ENCODE results near the gene COQ2.

- no peak for TF ChIP-seq POLR2A (IDR thresholded peaks at IDR 0.05)
- TF ChIP-seq POLR2AphosphoS5 (IDR thresholded peaks at IDR 0.05), result no peak
- no peak for TF ChIP-seq CTCF (IDR thresholded peaks at IDR 0.05)
- no peak for TF ChIP-seq EP300 (IDR thresholded peaks at IDR 0.05)
Measured at GRCh38 chr4:83224502-83225197, 59.9 kb downstream of the COQ2 start.

Measured in sigmoid colon (tissue), 4 donors.